Osteocyte (in vitro differentiated cells): ENCODE data around the gene MRPL24. TPM values are rescaled to one million over a fixed set of nuclear protein-coding genes. Genes with fewer than 3 reads are reported as not detected.

Source experiments
- DNase-seq: peaks from one replicate; pipeline ENCODE4 v3.0.0; 2021; ENCODE audit warnings: mixed read lengths; ENCODE audit not compliant: unreplicated experiment; ENCODE audit errors: extremely low spot score
- H3K27ac Mint-ChIP-seq: one replicate; pipeline ENCODE4 v1.8.0; 2021; ENCODE audit warnings: mild to moderate bottlenecking, mixed read lengths; ENCODE audit not compliant: unreplicated experiment
- H3K27me3 Mint-ChIP-seq: one replicate; pipeline ENCODE4 v1.8.0; 2021; ENCODE audit warnings: mixed read lengths; ENCODE audit not compliant: unreplicated experiment
- H3K36me3 Mint-ChIP-seq: one replicate; pipeline ENCODE4 v1.8.0; 2021; ENCODE audit warnings: mixed read lengths; ENCODE audit not compliant: unreplicated experiment
- H3K4me1 Mint-ChIP-seq: one replicate; pipeline ENCODE4 v1.8.0; 2021; ENCODE audit warnings: mixed read lengths; ENCODE audit not compliant: unreplicated experiment
- H3K4me3 Mint-ChIP-seq: one replicate; pipeline ENCODE4 v1.8.0; 2021; ENCODE audit warnings: mild to moderate bottlenecking, moderate library complexity, mixed read lengths; ENCODE audit not compliant: unreplicated experiment
- H3K9me3 Mint-ChIP-seq: one replicate; pipeline ENCODE4 v1.8.0; 2021; ENCODE audit warnings: mixed read lengths; ENCODE audit not compliant: unreplicated experiment
- total RNA-seq: library from RNA; stranded (reverse); gene quantifications from 2 replicates; pipeline ENCODE4 v1.2.1, GENCODE V29; 2021
- TF ChIP-seq, protein P1 (sequence below): fragments of 200-600 bp; sonication (generic); IDR thresholded peaks from 2 replicates; pipeline ENCODE4 v1.5.0; 2021; ENCODE audit warnings: antibody characterized with exemption, mild to moderate bottlenecking, moderate library complexity

Gene MRPL24
- total RNA-seq, 1 donor from 2014 or later = 52.6 TPM

DNA sequence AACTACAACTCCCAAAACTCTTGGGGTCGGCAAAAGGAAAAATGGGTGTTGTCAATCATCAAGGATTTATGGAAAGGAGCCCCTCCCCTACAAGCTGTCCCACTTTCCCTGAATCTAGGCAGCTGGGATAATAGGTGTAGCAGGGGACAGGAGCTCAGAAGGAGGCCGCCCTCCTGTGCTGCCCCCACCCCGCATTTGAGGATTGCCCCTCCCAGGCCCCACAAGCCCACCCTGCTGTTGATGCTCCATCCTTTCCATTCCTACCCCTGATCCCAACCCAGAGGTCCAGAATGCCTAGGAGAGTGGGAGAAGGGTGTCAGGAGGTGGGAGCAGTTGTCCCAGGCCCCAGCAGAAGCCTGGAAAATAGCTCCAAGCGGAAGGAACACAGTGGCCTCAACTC lies 1.9 kb upstream of the MRPL24 start:
- TF ChIP-seq, protein P1, sequence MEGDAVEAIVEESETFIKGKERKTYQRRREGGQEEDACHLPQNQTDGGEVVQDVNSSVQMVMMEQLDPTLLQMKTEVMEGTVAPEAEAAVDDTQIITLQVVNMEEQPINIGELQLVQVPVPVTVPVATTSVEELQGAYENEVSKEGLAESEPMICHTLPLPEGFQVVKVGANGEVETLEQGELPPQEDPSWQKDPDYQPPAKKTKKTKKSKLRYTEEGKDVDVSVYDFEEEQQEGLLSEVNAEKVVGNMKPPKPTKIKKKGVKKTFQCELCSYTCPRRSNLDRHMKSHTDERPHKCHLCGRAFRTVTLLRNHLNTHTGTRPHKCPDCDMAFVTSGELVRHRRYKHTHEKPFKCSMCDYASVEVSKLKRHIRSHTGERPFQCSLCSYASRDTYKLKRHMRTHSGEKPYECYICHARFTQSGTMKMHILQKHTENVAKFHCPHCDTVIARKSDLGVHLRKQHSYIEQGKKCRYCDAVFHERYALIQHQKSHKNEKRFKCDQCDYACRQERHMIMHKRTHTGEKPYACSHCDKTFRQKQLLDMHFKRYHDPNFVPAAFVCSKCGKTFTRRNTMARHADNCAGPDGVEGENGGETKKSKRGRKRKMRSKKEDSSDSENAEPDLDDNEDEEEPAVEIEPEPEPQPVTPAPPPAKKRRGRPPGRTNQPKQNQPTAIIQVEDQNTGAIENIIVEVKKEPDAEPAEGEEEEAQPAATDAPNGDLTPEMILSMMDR = no peak
- Mint-ChIP-seq H3K27ac (peak overlapping the region; percentile 96), H3K36me3 (peaks cover 17% of the 10 kb centered on the region), H3K4me1 (peaks cover 47% of the 10 kb centered on the region), H3K4me3 (no peak overlapping the region), H3K27me3 (no peaks in the 10 kb centered on the region), H3K9me3 (no peaks in the 10 kb centered on the region)
- DNase-seq = no peak

DNA sequence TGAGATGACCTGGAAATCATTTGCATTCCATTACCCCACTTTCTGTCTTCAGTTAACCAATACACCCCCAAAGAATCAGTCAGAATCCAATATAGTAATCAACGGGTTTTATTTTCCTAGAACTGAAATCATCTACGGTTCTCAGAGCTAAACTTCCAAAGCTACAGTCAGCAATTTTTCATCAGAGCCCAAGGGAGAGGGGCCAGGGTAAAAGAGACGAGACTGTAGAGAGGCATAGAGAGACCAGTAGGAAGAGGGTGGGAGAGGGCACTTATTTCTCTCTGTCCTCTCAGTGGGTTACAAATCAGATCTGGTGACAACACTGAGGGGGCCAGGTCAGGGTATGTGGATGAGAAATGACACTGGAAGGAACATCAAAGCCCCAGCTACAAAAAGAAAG lies 1.1 kb upstream of the MRPL24 start:
- Mint-ChIP-seq H3K4me3 (no peak overlapping the region), H3K27ac (peak overlapping the region; percentile 96), H3K4me1 (peaks cover 40% of the 10 kb centered on the region), H3K36me3 (peaks cover 17% of the 10 kb centered on the region), H3K27me3 (no peaks in the 10 kb centered on the region), H3K9me3 (no peaks in the 10 kb centered on the region)
- TF ChIP-seq, protein P1 = no peak
- DNase-seq = no peak

GRCh38 chr1:156741481-156741983 lies 644 bp upstream of the MRPL24 start:
- H3K36me3 Mint-ChIP-seq = peaks cover 17% of the 10 kb centered on the region
- peaks cover 35% of the 10 kb centered on the region for H3K4me1 Mint-ChIP-seq
- H3K27me3 Mint-ChIP-seq = no peaks in the 10 kb centered on the region
- H3K27ac Mint-ChIP-seq = peak overlapping the region; percentile 96
- H3K9me3 Mint-ChIP-seq = no peaks in the 10 kb centered on the region
- no peak for DNase-seq
- H3K4me3 Mint-ChIP-seq = peak overlapping the region; percentile 98
- TF ChIP-seq, protein P1 = no peak

- Mint-ChIP-seq H3K4me1 (peaks cover 24% of the 10 kb centered on the region), H3K4me3 (peak overlapping the region; percentile 98), H3K36me3 (peaks cover 16% of the 10 kb centered on the region), H3K9me3 (no peaks in the 10 kb centered on the region), H3K27me3 (no peaks in the 10 kb centered on the region), H3K27ac (peak overlapping the region; percentile 85)
- TF ChIP-seq, protein P1 = no peak
- no peak for DNase-seq
Measured at GRCh38 chr1:156740237-156740740, 599 bp downstream of the MRPL24 start.

DNA sequence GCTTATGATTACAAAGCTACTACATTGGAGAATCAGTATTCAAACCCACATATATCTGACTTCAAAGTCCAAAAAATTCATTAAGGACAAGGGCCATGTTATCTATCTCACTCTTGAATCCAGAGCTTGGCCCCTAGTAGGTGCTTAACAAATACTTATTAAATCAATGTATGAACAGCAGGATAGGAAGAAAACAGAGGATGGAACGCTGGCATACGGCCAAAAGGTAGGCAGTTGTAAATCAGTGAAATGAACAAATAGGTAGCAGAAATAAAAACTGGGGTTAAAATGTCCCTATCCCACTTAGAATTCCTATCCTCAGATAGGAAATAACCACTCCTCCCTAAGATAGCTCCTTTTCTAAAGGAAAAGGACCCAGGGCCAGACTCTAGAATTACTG lies 2.0 kb downstream of the MRPL24 start:
- DNase-seq = no peak
- H3K27me3 Mint-ChIP-seq = no peaks in the 10 kb centered on the region
- H3K4me3 Mint-ChIP-seq = no peak overlapping the region
- H3K27ac Mint-ChIP-seq = no peak overlapping the region
- peaks cover 11% of the 10 kb centered on the region for H3K36me3 Mint-ChIP-seq
- peaks cover 22% of the 10 kb centered on the region for H3K4me1 Mint-ChIP-seq
- TF ChIP-seq, protein P1 = no peak
- no peaks in the 10 kb centered on the region for H3K9me3 Mint-ChIP-seq
